Activated T-helper 1 cell treated with anti-CD3 and anti-CD28 coated beads, Interleukin-12 subunit alpha, Interleukin-12 subunit beta, Interleukin-2, Interleukin-4 antibody, amounts not matched to agents 30 ng/mL and 10 ng/mL and 1 ng/mL, durations not matched to agents 14 hours and 24 hours and 36 hours (primary cell): ENCODE results near the gene OPCML. TPM values are rescaled to one million over a fixed set of nuclear protein-coding genes. Genes with fewer than 3 reads are reported as not detected.

ENCODE experiments used
- DNase-seq: peaks from one replicate; pipeline ENCODE4 v3.0.0; 2021; ENCODE audit warnings: low spot score
- H3K27ac Mint-ChIP-seq: one replicate; pipeline ENCODE4 v1.8.0; 2021; ENCODE audit warnings: mild to moderate bottlenecking, mixed read lengths
- H3K27me3 Mint-ChIP-seq: one replicate; pipeline ENCODE4 v1.8.0; 2022; ENCODE audit warnings: mild to moderate bottlenecking, moderate library complexity, mixed read lengths; ENCODE audit not compliant: insufficient read depth
- H3K36me3 Mint-ChIP-seq: one replicate; pipeline ENCODE4 v1.8.0; 2021; ENCODE audit warnings: low read depth, mixed read lengths
- H3K4me1 Mint-ChIP-seq: one replicate; pipeline ENCODE4 v1.8.0; 2021; ENCODE audit warnings: low read depth, mixed read lengths
- H3K4me3 Mint-ChIP-seq: one replicate; pipeline ENCODE4 v1.8.0; 2021; ENCODE audit warnings: mild to moderate bottlenecking, moderate library complexity, mixed read lengths
- H3K9me3 Mint-ChIP-seq: one replicate; pipeline ENCODE4 v1.8.0; 2021; ENCODE audit warnings: mixed read lengths
- intact Hi-C: fragments of 100-400 bp; cut with micrococcal nuclease; formaldehyde crosslinking; loops from one replicate; pipeline ENCODE4 v1.15.1; 2024
- total RNA-seq: library from RNA; stranded (reverse); gene quantifications from 2 replicates; pipeline ENCODE4 v1.2.3, GENCODE V29; 2022

Gene OPCML
- total RNA-seq, 1 donor from 2014 or later = not detected

- Mint-ChIP-seq H3K4me1 (peaks cover 5% of the 10 kb centered on the region), H3K36me3 (no peaks in the 10 kb centered on the region), H3K9me3 (no peaks in the 10 kb centered on the region), H3K4me3 (no peak overlapping the region), H3K27me3 (no peaks in the 10 kb centered on the region), H3K27ac (no peak overlapping the region)
- DNase-seq = no peak
- intact Hi-C loops = no loop called here
Observed at GRCh38 chr11:133173810-133174412, 358.4 kb downstream of the OPCML start.

GRCh38 chr11:133172349-133172748, 360.0 kb downstream of the OPCML start:
- Mint-ChIP-seq H3K36me3 (no peaks in the 10 kb centered on the region), H3K27ac (no peak overlapping the region), H3K27me3 (no peaks in the 10 kb centered on the region), H3K4me3 (no peak overlapping the region), H3K4me1 (peaks cover 5% of the 10 kb centered on the region), H3K9me3 (no peaks in the 10 kb centered on the region)
- no peak for DNase-seq
- intact Hi-C loops = no loop called here

GRCh38 chr11:133171374-133171773, 360.9 kb downstream of the OPCML start:
- no peaks in the 10 kb centered on the region for H3K9me3 Mint-ChIP-seq
- no peak overlapping the region for H3K27ac Mint-ChIP-seq
- no peak overlapping the region for H3K4me3 Mint-ChIP-seq
- H3K4me1 Mint-ChIP-seq = peaks cover 5% of the 10 kb centered on the region
- H3K36me3 Mint-ChIP-seq = no peaks in the 10 kb centered on the region
- no peak for DNase-seq
- no peaks in the 10 kb centered on the region for H3K27me3 Mint-ChIP-seq
- intact Hi-C loops = no loop called here

- Mint-ChIP-seq H3K4me1 (peaks cover 11% of the 10 kb centered on the region), H3K4me3 (no peak overlapping the region), H3K9me3 (no peaks in the 10 kb centered on the region), H3K27ac (no peak overlapping the region), H3K27me3 (no peaks in the 10 kb centered on the region), H3K36me3 (no peaks in the 10 kb centered on the region)
- no peak for DNase-seq
- intact Hi-C loops = no loop called here
Observed at GRCh38 chr11:133168016-133168415, 364.3 kb downstream of the OPCML start.

GRCh38 chr11:133166662-133167061, 365.6 kb downstream of the OPCML start:
- peaks cover 5% of the 10 kb centered on the region for H3K4me1 Mint-ChIP-seq
- no peaks in the 10 kb centered on the region for H3K9me3 Mint-ChIP-seq
- no peak for DNase-seq
- H3K27me3 Mint-ChIP-seq = no peaks in the 10 kb centered on the region
- H3K4me3 Mint-ChIP-seq = no peak overlapping the region
- H3K27ac Mint-ChIP-seq = no peak overlapping the region
- intact Hi-C loops = no loop called here
- H3K36me3 Mint-ChIP-seq = no peaks in the 10 kb centered on the region

GRCh38 chr11:133164986-133165385, 367.3 kb downstream of the OPCML start:
- Mint-ChIP-seq H3K36me3 (no peaks in the 10 kb centered on the region), H3K27ac (no peak overlapping the region), H3K27me3 (peaks cover 2% of the 10 kb centered on the region), H3K4me3 (no peak overlapping the region), H3K4me1 (peaks cover 5% of the 10 kb centered on the region), H3K9me3 (no peaks in the 10 kb centered on the region)
- intact Hi-C loops = no loop called here
- DNase-seq = no peak

GRCh38 chr11:133163463-133164419, 368.6 kb downstream of the OPCML start:
- Mint-ChIP-seq H3K36me3 (no peaks in the 10 kb centered on the region), H3K27ac (no peak overlapping the region), H3K27me3 (peaks cover 9% of the 10 kb centered on the region), H3K4me1 (peaks cover 5% of the 10 kb centered on the region), H3K4me3 (no peak overlapping the region), H3K9me3 (no peaks in the 10 kb centered on the region)
- no peak for DNase-seq
- intact Hi-C loops = loop anchor here (2.0 kb wide), 1 partner anchor 85 kb away; no protein-coding TSS in a partner anchor

- Mint-ChIP-seq H3K27ac (no peak overlapping the region), H3K4me1 (peaks cover 5% of the 10 kb centered on the region), H3K4me3 (no peak overlapping the region), H3K9me3 (no peaks in the 10 kb centered on the region), H3K36me3 (no peaks in the 10 kb centered on the region), H3K27me3 (peaks cover 9% of the 10 kb centered on the region)
- intact Hi-C loops = loop anchor here (2.0 kb wide), 1 partner anchor 83 kb away; no protein-coding TSS in a partner anchor
- no peak for DNase-seq
Observed at GRCh38 chr11:133162227-133162626, 370.1 kb downstream of the OPCML start.

- Mint-ChIP-seq H3K27ac (no peak overlapping the region), H3K9me3 (no peaks in the 10 kb centered on the region), H3K4me1 (peaks cover 5% of the 10 kb centered on the region), H3K36me3 (no peaks in the 10 kb centered on the region), H3K4me3 (no peak overlapping the region), H3K27me3 (peaks cover 9% of the 10 kb centered on the region)
- intact Hi-C loops = no loop called here
- no peak for DNase-seq
Observed at GRCh38 chr11:133160754-133161153, 371.5 kb downstream of the OPCML start.

- no peak overlapping the region for H3K27ac Mint-ChIP-seq
- H3K9me3 Mint-ChIP-seq = no peaks in the 10 kb centered on the region
- H3K4me3 Mint-ChIP-seq = no peak overlapping the region
- DNase-seq = no peak
- no peaks in the 10 kb centered on the region for H3K36me3 Mint-ChIP-seq
- no peaks in the 10 kb centered on the region for H3K4me1 Mint-ChIP-seq
- peaks cover 13% of the 10 kb centered on the region for H3K27me3 Mint-ChIP-seq
- intact Hi-C loops = no loop called here
Observed at GRCh38 chr11:133156986-133157745, 375.1 kb downstream of the OPCML start.

- intact Hi-C loops = no loop called here
- Mint-ChIP-seq H3K27me3 (peaks cover 11% of the 10 kb centered on the region), H3K27ac (no peak overlapping the region), H3K4me1 (no peaks in the 10 kb centered on the region), H3K36me3 (no peaks in the 10 kb centered on the region), H3K9me3 (no peaks in the 10 kb centered on the region), H3K4me3 (no peak overlapping the region)
- DNase-seq = no peak
Observed at GRCh38 chr11:133154781-133155180, 377.5 kb downstream of the OPCML start.

- no peak overlapping the region for H3K27ac Mint-ChIP-seq
- no peak overlapping the region for H3K4me3 Mint-ChIP-seq
- H3K27me3 Mint-ChIP-seq = peaks cover 5% of the 10 kb centered on the region
- no peaks in the 10 kb centered on the region for H3K9me3 Mint-ChIP-seq
- H3K4me1 Mint-ChIP-seq = no peaks in the 10 kb centered on the region
- H3K36me3 Mint-ChIP-seq = no peaks in the 10 kb centered on the region
- intact Hi-C loops = no loop called here
- DNase-seq = no peak
Observed at GRCh38 chr11:133154076-133154475, 378.2 kb downstream of the OPCML start.

- intact Hi-C loops = no loop called here
- Mint-ChIP-seq H3K4me3 (no peak overlapping the region), H3K27ac (no peak overlapping the region)
Observed at GRCh38 chr11:133153031-133153430, 379.3 kb downstream of the OPCML start.

More at GRCh38 chr11:133153031-133153430, 379.3 kb downstream of the OPCML start:
- no peak for DNase-seq
- H3K36me3 Mint-ChIP-seq = no peaks in the 10 kb centered on the region
- peaks cover 4% of the 10 kb centered on the region for H3K27me3 Mint-ChIP-seq
- no peaks in the 10 kb centered on the region for H3K4me1 Mint-ChIP-seq
- H3K9me3 Mint-ChIP-seq = no peaks in the 10 kb centered on the region
